Right renal pelvis (tissue), 4 donors: Measurements from ENCODE around the gene STPG1. TPM values are rescaled to one million over a fixed set of nuclear protein-coding genes. Genes with fewer than 3 reads are reported as not detected.

Source experiments
- DNase-seq, 4 donors: peaks; one replicate each; pipeline ENCODE4 v3.0.0-alpha.2; 2013; ENCODE audit warnings: low read depth in 4 of 4, low spot score in 3 of 4, missing footprints in 1 of 4
- polyA plus RNA-seq, 4 donors: library from polyadenylated mRNA; unstranded; fragments of 120-200 nt; gene quantifications; one replicate each; pipeline ENCODE4 v1.2.1, GENCODE V29; 2013; ENCODE audit not compliant: insufficient read length in 4 of 4

The STPG1 gene
- polyA plus RNA-seq, 4 donors, result 10.3 to 13.6 (median 12.1) TPM

DNA sequence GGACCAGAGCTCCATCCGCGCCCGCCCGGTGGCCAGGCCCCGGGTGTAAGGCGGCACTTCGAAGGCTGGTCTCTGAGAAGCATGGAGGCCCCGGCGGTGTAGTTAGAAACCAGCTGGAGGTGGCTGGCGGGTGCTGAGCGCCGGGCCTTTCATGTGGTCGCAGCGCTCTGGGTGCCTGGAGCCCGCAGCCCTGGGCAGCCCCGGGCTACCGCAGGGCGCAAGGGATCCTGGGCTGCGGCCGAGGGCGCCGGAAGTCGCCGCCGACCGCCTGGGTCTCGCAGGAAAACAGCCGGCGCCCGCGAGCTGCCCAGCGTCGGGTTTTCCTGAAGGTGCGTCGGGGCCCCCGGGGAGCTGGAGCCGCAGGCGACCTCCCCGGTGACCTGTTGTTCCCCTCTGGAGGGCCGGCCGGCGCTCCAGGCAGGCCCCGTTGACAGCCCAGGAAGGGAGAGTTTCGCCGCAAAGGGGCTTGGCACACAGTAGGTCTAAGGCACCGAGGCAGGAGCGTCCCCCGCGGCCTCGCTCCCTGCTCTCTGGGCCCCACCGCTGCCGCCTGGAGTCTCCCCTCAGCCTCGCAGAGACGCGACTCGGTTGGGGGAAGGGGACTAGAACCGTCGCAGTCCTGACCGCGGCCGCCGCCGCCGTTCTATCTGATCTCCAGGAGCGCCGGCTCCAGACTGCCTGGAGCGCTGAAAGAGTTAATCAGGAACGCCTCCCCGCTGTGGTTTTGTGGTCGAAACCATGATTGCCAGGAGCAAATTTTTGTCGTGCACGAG, 91.7 kb downstream of the STPG1 start:
- no peak for DNase-seq

DNA sequence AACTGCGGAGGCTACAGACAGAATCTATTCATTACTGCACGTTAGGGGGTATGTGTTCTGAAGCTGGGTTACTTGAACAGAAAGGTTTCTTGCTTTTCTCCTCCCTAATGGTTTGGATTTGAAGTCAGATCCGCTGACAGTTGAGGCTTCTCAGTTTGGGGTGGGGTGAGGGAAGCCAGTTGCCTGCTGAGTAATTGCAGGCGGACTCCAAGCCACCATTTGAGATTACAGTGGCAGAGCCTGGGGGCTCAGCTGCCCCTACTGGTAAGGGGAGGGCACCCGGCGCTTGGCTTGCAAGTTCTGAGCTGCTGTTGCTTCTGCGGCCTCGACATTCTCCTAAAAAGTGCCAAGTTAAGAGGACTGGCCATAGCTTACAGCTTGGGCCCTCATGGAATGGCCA, 92.5 kb downstream of the STPG1 start:
- DNase-seq, result no peak

DNA sequence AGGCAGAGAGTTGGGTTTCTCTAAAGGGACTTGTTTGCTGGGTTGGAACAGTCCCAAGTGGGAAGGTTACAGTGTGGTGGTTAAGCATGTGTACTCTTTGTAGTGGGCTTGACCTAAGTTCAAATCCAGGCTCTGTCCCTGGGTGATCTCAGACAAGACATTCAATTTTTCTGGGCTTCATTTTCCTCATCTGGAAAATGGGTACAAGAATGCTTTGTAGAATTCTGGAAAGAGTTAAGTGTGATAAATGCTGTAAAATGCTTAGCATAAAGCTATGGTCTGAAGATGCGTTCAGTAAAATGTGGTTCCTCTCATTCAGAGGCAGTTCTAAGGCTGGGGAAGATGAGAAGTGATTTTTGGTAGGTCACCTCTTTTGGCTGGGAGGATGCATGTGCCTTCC, 93.6 kb downstream of the STPG1 start:
- DNase-seq, result no peak

DNA sequence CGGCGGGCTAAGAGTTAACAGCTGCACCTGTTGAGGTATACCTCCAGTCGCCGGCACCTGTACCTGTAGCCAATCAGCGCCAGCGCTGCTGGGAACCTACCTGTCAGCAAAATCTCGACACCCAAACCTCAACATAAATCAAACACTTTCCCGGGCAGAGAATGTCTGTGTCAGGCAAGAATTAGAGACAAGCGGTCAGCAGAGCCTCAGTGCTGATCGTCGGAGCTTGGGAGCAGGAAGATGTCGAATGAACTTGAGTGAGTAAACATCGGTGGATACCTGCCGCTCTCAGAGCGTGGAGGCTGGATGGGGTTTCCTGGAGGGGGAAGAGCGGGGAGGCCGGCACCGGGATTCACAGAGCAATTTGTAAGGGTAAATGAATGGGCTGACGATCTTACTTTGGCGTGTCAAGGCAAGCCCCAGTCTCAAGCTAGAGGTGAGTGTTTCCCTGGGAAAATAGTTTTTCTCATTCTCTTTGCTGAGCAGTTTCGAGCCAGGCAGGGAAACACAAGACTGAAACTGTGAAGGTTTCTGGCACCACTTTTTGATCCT, 94.2 kb downstream of the STPG1 start, which contains the start of gene GRHL3:
Gene GRHL3, plus strand, starts transcription at position 46 of the 552 bp plus-strand sequence. Its CDS starts 195 bp downstream, at position 241.
- no peak for DNase-seq

DNA sequence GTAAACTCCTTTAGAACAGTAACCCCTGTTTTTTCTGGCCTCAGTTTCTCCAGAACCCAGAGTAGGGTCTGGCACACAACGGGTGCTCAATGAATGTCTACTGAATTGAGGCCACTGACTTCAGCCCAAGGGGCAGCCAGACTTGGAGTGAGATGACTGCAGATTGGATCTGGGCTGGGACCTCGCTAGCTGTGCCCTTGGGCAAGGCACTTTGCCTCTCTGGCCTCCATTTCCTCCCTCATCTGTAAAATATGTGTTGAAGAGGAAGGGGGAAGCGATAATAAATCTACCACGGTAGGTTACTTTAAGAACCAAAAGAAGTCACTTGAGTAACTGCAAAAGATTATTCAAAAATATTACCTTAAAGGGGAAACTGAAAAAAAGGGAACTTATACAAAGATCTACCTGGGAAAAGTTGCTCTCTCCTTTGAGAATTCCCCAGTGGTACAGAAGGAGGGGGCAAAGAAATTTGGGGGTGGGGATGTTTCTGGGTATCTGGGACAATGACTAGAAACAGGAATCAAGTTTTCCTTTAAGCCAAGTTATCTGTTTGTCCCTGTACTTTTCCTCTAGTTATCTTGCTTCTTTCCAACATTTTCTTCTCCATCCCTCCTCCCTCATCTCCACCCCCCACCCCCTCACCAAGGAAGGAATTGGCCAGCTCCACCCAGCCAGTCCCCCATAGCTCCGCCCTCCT, 94.8 kb downstream of the STPG1 start:
- no peak for DNase-seq

DNA sequence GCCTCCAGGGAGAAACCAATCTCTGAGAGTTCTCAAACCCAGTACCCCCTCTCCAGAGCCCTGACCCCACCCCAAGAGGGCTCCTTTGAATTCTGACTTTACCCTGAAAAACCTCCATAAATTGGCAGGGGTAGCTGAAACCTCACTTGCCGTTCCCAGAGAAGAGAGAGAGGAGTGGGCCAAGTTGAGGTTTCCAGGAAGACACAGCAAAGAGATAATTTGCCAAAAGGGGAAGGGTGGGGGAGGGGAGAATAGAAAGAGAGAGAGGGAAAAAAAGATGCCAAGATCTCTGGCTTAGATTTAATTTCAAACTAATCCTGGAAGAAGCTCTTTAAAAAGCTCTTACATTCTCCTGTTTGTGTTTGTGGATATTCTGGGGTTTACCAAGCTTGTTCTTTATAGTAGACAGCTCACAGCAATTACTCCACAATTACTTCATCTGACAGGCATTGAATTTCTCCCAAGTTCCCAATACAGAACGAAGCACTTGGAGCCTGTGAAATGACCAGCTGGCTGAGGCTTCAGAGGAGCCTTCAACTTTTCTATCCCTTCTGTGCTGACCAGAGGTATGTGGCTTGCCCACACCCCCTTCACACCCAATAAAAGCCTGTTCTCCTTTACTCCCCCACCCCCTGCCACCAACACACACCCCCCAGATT, 95.5 kb downstream of the STPG1 start:
- no peak for DNase-seq

DNA sequence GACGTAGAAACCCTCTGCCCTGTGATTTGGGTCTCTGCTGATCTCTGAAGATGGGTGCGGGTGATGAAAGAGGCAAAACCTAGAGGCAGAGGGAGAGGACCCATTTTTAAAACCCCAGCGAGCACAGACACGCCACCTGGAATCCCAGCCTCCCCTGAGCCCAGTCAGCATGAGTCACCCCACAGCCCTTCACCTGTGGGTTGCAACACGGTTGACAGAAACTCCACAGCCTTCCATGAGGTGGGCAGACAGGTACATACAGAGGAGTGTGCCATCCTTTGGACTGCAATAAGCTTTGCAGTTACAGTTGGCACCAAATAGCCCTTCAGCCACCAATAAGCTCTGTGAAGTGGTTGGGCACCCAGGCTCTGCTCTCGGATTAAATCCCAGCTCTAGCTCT, 96.5 kb downstream of the STPG1 start:
- no peak for DNase-seq

DNA sequence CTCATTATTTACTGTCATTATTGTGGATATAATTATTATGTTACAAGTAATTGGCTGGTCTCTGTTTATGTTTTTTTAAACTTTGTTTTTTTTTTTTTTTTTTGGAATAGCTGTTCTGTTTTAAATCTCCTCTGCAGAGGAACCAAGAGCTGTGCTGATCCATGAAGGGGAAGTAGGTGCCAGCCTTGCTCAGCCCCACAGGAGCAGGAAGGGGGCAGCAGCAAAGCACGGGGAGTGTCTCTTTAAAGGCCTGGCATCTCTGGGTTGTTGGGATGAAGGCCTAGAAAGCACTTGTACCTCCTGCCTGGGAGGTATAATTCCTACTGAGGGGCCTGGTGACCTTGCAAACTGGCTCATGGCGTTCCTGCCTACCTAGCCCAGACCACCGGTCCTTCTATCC, 96.9 kb downstream of the STPG1 start:
- no peak for DNase-seq

DNA sequence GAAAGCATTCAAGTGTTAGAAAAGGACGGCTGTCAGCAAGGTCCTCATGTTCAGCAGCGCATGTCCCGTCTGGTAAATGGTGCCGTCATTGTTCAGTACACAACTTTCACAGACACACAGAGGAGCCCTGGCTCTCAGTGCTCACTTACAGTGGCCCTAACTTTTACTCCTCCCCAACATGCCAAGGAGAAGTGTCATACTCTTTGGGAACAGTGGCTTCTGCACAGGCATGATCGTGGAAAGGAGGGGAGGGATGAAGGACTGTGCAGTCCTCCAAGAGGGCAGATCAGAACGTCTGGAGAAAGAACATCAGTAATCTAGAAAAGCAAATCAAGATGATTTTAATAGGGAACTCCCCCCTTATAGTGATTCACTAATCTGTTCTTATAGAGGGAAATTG, 98.2 kb downstream of the STPG1 start:
- no peak for DNase-seq

DNA sequence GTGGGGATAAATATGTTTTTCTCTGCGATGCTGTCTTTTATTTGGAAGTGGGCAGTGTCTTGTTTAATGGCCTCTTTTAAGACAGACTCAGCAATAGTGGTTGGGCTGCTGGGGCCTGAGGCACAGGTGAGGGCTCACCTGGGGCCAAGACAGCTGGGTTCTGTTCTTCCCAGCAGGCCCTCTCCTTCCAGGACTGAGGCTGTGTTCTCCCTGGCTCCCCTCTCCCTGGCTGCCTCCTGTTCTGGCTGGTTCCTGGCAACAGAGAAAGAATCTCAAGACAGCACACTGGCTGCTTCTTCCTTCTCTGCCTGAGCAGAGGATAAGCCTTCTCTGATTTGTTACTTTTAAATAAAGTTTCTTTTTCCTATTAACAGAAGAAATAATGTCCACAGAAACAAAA, 101.8 kb downstream of the STPG1 start:
- no peak for DNase-seq

DNA sequence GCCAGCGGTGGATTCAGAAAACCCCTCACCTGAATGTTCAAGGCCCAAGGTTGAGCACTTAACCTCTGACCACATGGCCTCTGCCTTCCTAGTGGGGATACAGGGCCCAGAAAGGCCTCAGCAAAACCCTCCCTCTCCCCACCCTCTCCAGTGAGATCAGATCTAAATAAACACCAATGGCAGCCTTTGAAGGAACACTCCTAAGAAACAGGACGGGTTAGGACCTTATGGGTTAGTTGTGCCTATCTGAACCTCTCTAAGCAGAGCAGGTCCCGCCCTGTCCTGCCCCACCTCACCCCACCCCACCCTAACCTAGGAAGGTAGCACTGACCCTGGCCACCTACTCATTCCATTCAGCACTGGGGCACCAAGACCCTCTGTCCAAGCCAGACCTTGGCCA, 102.3 kb downstream of the STPG1 start:
- no peak for DNase-seq

DNA sequence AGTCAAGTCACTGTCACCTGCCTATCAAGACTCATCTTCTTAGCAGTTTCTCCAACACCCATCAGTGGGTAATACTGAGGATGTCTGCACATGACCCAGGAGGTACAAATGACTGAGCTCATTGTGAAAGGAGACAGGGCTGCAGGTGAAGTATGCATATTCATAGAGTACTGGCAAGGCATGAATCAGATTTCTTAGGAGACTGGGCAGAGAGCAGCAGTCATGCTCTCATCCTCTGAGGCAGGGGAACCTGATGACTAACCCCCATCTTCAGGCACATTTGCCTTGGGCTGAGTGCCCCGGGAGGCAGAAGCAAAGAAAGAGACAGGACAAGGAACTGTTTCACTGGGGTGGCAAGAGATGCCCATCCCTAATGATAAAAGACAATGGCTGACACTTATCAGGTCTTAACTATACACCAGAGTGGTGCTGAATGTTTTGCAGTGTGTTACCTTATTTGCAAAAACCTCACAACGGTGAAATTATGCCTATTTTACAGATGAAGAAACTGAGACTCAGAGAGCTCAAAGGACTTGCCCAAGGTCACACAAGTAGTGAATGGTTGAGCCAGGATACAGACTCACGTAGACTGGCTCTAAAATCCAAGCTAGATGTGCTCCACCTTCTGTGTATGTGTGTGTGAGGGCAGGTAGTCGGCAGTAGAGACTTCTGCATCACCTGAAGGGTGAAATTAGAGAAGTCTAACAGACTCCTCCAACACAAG, 103.7 kb downstream of the STPG1 start:
- no peak for DNase-seq

DNA sequence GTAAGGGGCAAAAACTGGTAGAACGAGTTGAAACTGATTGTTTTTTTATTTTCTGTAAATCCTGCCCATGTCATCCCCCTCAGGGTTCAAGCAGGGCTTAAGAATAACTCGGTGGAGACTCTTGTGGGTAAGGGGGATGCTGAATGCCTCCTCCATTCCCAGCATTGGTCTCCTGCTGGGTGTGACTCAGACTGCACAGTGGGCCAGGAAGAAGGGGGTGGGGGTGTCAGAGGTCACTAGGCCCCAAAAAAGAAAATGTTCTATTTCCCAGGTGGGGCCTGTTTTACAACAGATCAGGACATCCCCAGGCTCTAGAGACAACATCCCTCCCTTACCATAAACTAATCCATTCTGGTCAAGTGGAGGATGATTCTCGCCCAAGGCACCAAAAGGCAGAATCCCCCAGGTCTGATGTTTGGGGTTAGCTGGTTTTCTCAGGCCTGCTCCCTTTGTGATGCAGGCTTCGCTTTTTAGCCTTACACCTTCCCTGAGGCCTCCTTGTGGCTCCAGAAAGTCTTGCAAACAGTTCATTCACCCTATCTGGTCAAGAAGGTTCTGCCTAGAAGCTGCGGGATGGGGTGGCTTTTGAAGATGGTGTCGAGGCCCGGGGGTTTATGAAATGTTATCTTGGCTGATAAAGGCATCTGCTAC, 105.1 kb downstream of the STPG1 start:
- no peak for DNase-seq

Other genes with a start within 250 kb of the STPG1 start
- 1 to 10 TPM; 3.9 to 7.0 (median 5.1) TPM for gene IFNLR1, start 226.5 kb downstream of the STPG1 start, polyA plus RNA-seq
- gene GRHL3, start 94.4 kb downstream of the STPG1 start, polyA plus RNA-seq, result 10 to 100 TPM in 1 of 4 donors, 1 to 10 TPM in 3; 2.1 to 12.1 (median 4.9) TPM
- 10 to 100 TPM; 20.1 to 23.0 (median 21.3) TPM for gene NIPAL3, start 2.0 kb upstream of the STPG1 start, polyA plus RNA-seq
- gene RCAN3, start 89.1 kb upstream of the STPG1 start, polyA plus RNA-seq, result 10 to 100 TPM in 3 of 4 donors, 1 to 10 TPM in 1; 7.9 to 12.7 (median 12.2) TPM
- gene NCMAP, start 142.3 kb upstream of the STPG1 start, polyA plus RNA-seq, result under 1 TPM; 0.49 to 0.91 (median 0.62) TPM
- gene SRRM1, start 229.5 kb upstream of the STPG1 start, polyA plus RNA-seq, result 100 to 1,000 TPM; 109 to 146 (median 131) TPM